K562 (cell line): ENCODE data around the gene RPTOR. TPM values are rescaled to one million over a fixed set of nuclear protein-coding genes. Genes with fewer than 3 reads are reported as not detected.

ENCODE experiments used
- ATAC-seq: fragments of 200-7000 bp; cut with Tn5 transposase; 3 replicates; pipeline ENCODE4 v1.9.1; 2020; ENCODE audit warnings: moderate library complexity
- BruUV-seq: library from RNA; stranded (reverse); fragments of 400-500 nt; replicated peaks from 2 replicates; lab custom pipeline; 2021; lab: Mats Ljungman, UMichigan
- CTCF ChIA-PET: fragments of 300-600 bp; formaldehyde crosslinking; extraction: SDS; loops from one replicate; lab custom pipeline; 2021; ENCODE audit warnings: low intra/inter-chr PET ratio; lab: Yijun Ruan, JAX
- POLR2A ChIA-PET: fragments of 300-600, 350-650 bp; sonication (Branson Sonifier 250); formaldehyde crosslinking; extraction: SDS; loops from one replicate; lab custom pipeline; 2021; ENCODE audit warnings: antibody characterized with exemption, inconsistent platforms; lab: Yijun Ruan, JAX
- DNase-seq, 4 experiments: peaks; one replicate each; pipeline versions ENCODE4 v3.0.0 to v3.0.0-alpha.2; 2011 to 2018; ENCODE audit warnings: low spot score in 3 of 4, mixed read lengths in 3 of 4; ENCODE audit errors: extremely low read depth in 1 of 4
- FAIRE-seq: peaks from 2 replicates; lab custom pipeline; 2011; peaks lifted over from hg19 to GRCh38; lab: Jason Lieb, UNC
- H2AFZ ChIP-seq: 2 replicates; pipeline ENCODE4 v1.6.0; 2011; ENCODE audit warnings: low read depth, low read length, control low read depth, inconsistent platforms
- H3K27ac ChIP-seq: fragments of 200-600 bp; 3 replicates; pipeline ENCODE4 v1.8.0; 2011; ENCODE audit warnings: low read depth, mild to moderate bottlenecking, control low read depth, inconsistent platforms, low read length, moderate library complexity, mixed read lengths; ENCODE audit errors: extremely low read depth
- H3K27me3 ChIP-seq, 2 experiments: fragments of 300-600 bp in 1 of 2; 2 replicates in 1 of 2; 3 replicates in 1 of 2; pipeline versions ENCODE4 v1.6.0 to v1.8.0; 2011; ENCODE audit warnings: inconsistent platforms in 2 of 2, low read length in 2 of 2, mild to moderate bottlenecking in 1 of 2, mixed read lengths in 1 of 2, moderate library complexity in 1 of 2; ENCODE audit not compliant: control insufficient read depth in 2 of 2, insufficient read depth in 2 of 2
- H3K36me3 ChIP-seq: fragments of 300-600 bp; 3 replicates; pipeline ENCODE4 v1.8.0; 2011; ENCODE audit warnings: mild to moderate bottlenecking, low read length, inconsistent platforms; ENCODE audit not compliant: control insufficient read depth, insufficient read depth
- H3K4me1 ChIP-seq, 2 experiments: fragments of 200-600 bp in 1 of 2; replicated peaks in 1 of 2; 2 replicates in 1 of 2; 3 replicates in 1 of 2; pipeline versions ENCODE4 v1.5.1 to v1.8.0; 2011; ENCODE audit warnings: inconsistent platforms in 2 of 2, low read length in 2 of 2, mild to moderate bottlenecking in 1 of 2, mixed read lengths in 1 of 2, moderate library complexity in 1 of 2; ENCODE audit not compliant: control insufficient read depth in 2 of 2, insufficient read depth in 2 of 2
- H3K4me2 ChIP-seq: 2 replicates; pipeline ENCODE4 v1.6.1; 2011; ENCODE audit warnings: low read length, control low read depth, inconsistent platforms, mixed read lengths; ENCODE audit not compliant: insufficient read depth
- H3K4me3 ChIP-seq: fragments of 200-600 bp; sonication (generic), shearing (Covaris generic); 2 replicates; pipeline ENCODE4 v1.5.1; 2016; ENCODE audit warnings: control low read depth, inconsistent platforms
- H3K79me2 ChIP-seq: fragments of 200-600 bp; 3 replicates; pipeline ENCODE4 v1.8.0; 2011; ENCODE audit warnings: low read length, inconsistent platforms; ENCODE audit not compliant: control insufficient read depth, insufficient read depth
- H3K9ac ChIP-seq, 2 experiments: 2 replicates each; pipeline versions ENCODE4 v1.6.0 to v1.6.1; 2011; ENCODE audit warnings: low read depth in 2 of 2, low read length in 2 of 2, control low read depth in 1 of 2, inconsistent platforms in 1 of 2, mild to moderate bottlenecking in 1 of 2, mixed read lengths in 1 of 2; ENCODE audit not compliant: insufficient read depth in 1 of 2
- H3K9me1 ChIP-seq: one replicate; pipeline ENCODE4 v1.6.0; 2011; ENCODE audit warnings: inconsistent platforms, mild to moderate bottlenecking, low read length, moderate library complexity; ENCODE audit not compliant: control insufficient read depth, insufficient read depth
- H3K9me3 ChIP-seq: replicated peaks from 2 replicates; pipeline ENCODE4 v1.5.1; 2011; ENCODE audit warnings: low read depth, low read length, inconsistent platforms; ENCODE audit not compliant: control insufficient read depth, insufficient read depth
- H4K20me1 ChIP-seq: replicated peaks from 2 replicates; pipeline ENCODE4 v1.6.1; 2011; ENCODE audit warnings: low read length, inconsistent platforms, mixed read lengths; ENCODE audit not compliant: control insufficient read depth, insufficient read depth
- CBFA2T3 ChIP-seq: fragments of 450-650 bp; IDR thresholded peaks from 2 replicates; pipeline ENCODE4 v1.6.1; 2017
- DLX4 ChIP-seq: fragments of 250-450 bp; sonication (Bioruptor Pico); IDR thresholded peaks from 2 replicates; pipeline ENCODE4 v1.6.1; 2021; ENCODE audit warnings: mild to moderate bottlenecking
- HMG20B ChIP-seq: fragments of 250-450 bp; sonication (Bioruptor Pico); IDR thresholded peaks from 2 replicates; pipeline ENCODE4 v1.5.0; 2021; ENCODE audit warnings: mild to moderate bottlenecking
- MBD1 ChIP-seq: fragments of 250-450 bp; sonication (Bioruptor Pico); IDR thresholded peaks from 2 replicates; pipeline ENCODE4 v1.8.0; 2022; ENCODE audit warnings: inconsistent platforms
- POLR2AphosphoS5 ChIP-seq: IDR thresholded peaks from 2 replicates; pipeline ENCODE4 v1.6.1; 2011; ENCODE audit warnings: mild to moderate bottlenecking, low read depth, low read length, moderate library complexity; ENCODE audit not compliant: control insufficient read depth, insufficient read depth
- TAL1 ChIP-seq: fragments of 450-650 bp; IDR thresholded peaks from 2 replicates; pipeline ENCODE4 v1.6.1; 2016; ENCODE audit warnings: mild to moderate bottlenecking
- TCFL5 ChIP-seq: fragments of 250-450 bp; sonication (Bioruptor Pico); conservative IDR thresholded peaks from 2 replicates; pipeline ENCODE4 v1.6.1; 2021; ENCODE audit warnings: mild to moderate bottlenecking, moderate library complexity, matching md5 sums
- ZBTB1 ChIP-seq: sonication (generic); formaldehyde crosslinking; IDR thresholded peaks from 2 replicates; pipeline ENCODE4 v1.8.1; 2023; ENCODE audit warnings: missing genetic modification reagents, low read depth, mild to moderate bottlenecking, borderline replicate concordance
- ZNF121 ChIP-seq: sonication (generic); formaldehyde crosslinking; conservative IDR thresholded peaks from 2 replicates; pipeline ENCODE4 v1.8.0; 2022; ENCODE audit warnings: missing genetic modification reagents
- ZNF780A ChIP-seq: fragments of 250-450 bp; sonication (Bioruptor Pico); IDR thresholded peaks from 2 replicates; pipeline ENCODE4 v1.5.0; 2021; ENCODE audit warnings: mild to moderate bottlenecking
- WGBS: fragments of 100-300 bp; shearing (Covaris generic); methylation state at CpG from one replicate; pipeline ENCODE4 v1.1.6; 2016; ENCODE audit warnings: low coverage, mixed read lengths; ENCODE audit not compliant: insufficient coverage; ENCODE audit errors: missing lambda C conversion rate; 5-methylcytosine and 5-hydroxymethylcytosine counted together
- in situ Hi-C: fragments of 300-500 bp; cut with MboI; formaldehyde crosslinking; loops from 4 replicates; pipeline ENCODE4 v1.15.0; 2018; ENCODE audit warnings: inconsistent platforms, mixed read lengths
- intact Hi-C: fragments of 100-400 bp; cut with micrococcal nuclease; formaldehyde crosslinking; loops from 2 replicates; pipeline ENCODE4 v1.14.2; 2022
- polyA plus RNA-seq, 8 experiments: library from polyadenylated mRNA; depleted of rRNA in 4 of 8; stranded (reverse) in 5 of 8; unstranded in 3 of 8; fragments of >200 nt; fragmentation: Nextera tagmentation in 2 of 8; fragmentation: Illumina TruSeq in 1 of 8; extraction: Ambion mirVana in 2 of 8; extraction: Trizol in 1 of 8; gene quantifications; 2 replicates each; pipeline versions ENCODE4 v1.2.1 to v1.2.3, GENCODE V29; 2011 to 2014; ENCODE audit warnings: inconsistent platforms in 1 of 8, missing spikeins in 1 of 8
- total RNA-seq, 7 experiments: library from RNA; depleted of rRNA in 6 of 7; stranded (reverse); fragments of >200 nt in 6 of 7; fragmentation: Illumina TruSeq in 2 of 7; extraction: Trizol in 2 of 7; gene quantifications; 2 replicates each; pipeline versions ENCODE4 v1.2.1 to v1.2.3, GENCODE V29; 2011 to 2021; ENCODE audit warnings: low replicate concordance in 1 of 7
- TF ChIP-seq, protein P1 (sequence below): sonication (generic); formaldehyde crosslinking; IDR thresholded peaks from 2 replicates; pipeline ENCODE4 v1.4.0; 2020; ENCODE audit warnings: mild to moderate bottlenecking, missing genetic modification reagents
- TF ChIP-seq, protein P2 (sequence below), 2 experiments: fragments of 450-650 bp in 1 of 2; sonication (generic) in 1 of 2; formaldehyde crosslinking in 1 of 2; IDR thresholded peaks in 1 of 2; conservative IDR thresholded peaks in 1 of 2; 2 replicates each; pipeline versions ENCODE4 v1.6.1 to v1.8.1; 2016 to 2023; ENCODE audit warnings: mild to moderate bottlenecking in 2 of 2, moderate library complexity in 2 of 2, inconsistent platforms in 1 of 2, missing genetic modification reagents in 1 of 2

The RPTOR gene
- total and polyA plus RNA-seq, 9 of the 15 experiments (the other 6 are each of a cell fraction or from before 2014, with no cell fraction given) = 0.24 to 54.1 (median 10.2) TPM

DNA sequence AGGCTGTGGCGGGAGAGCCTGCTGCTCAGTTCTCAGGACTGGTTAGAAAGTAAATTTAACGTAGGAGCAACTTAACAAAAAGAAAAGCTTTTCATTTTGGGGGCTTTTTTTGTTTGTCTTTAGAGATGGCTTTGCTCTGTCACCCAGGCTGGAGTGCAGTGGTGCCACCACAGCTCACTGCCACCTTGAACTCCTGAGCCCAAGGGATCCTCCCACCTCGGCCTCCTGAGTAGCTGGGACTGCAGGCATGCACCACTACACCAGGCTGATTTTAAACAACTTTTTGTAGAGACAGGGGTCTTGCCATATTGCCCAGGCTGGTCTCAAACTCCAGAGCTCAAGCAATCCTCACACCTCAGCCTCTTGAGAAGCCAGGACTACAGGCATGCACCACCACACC is 205.0 kb downstream of the RPTOR start (continued):
- no peak for TF ChIP-seq ZBTB1 (CRISPR knock-in tag)
- no peak for TF ChIP-seq ZNF780A (CRISPR knock-in tag)

DNA sequence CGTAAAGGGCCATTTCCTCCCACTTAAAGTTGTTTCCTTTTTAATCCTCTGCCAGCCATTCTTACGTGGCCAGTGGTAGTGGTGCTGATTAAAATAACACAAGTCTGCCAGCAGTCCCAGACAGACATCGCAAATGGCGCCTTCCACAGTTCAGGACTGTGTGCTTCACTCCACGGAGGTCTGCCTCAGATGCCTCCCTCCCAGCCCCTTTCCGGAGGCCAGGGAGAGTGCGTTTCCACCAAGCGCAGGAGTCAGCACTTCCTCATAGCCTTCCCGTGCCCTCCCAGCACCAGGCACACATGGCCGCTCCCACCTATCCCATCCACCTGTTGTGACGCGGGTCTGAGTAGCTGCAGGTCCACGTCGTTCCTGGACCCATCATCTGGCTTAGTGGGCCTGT is 205.6 kb downstream of the RPTOR start:
- Histone ChIP-seq H3K4me1 (peaks cover 2 to 6% of the 10 kb centered on the region in 2 experiments; a peak in 3 of 5 replicates), H4K20me1 (no peaks in the 10 kb centered on the region), H3K9me3 (no peaks in the 10 kb centered on the region), H3K9ac (peak overlapping the region in 1 of 2 experiments; percentile 60; a peak in 2 of 4 replicates), H3K4me2 (no peak overlapping the region), H3K27ac (no peak overlapping the region), H3K27me3 (no peaks in the 10 kb centered on the region), H3K9me1 (no peaks in the 10 kb centered on the region), H2AFZ (no peak overlapping the region), H3K79me2 (no peaks in the 10 kb centered on the region), H3K4me3 (no peak overlapping the region), H3K36me3 (peaks cover 21% of the 10 kb centered on the region; the same call in 2 of the 3 replicates)
- 95% methylated on average over 14 of the region's 14 CpGs for WGBS
- ChIA-PET CTCF (no interaction called here), POLR2A (interaction anchor here (0.6 to 0.7 kb wide), 2 partner anchors 8 to 89 kb away, joined by 3 to 4 read pairs; no protein-coding TSS in a partner anchor)
- no peak for DNase-seq
- ATAC-seq = no peak
- no TSS peak for BruUV-seq
- intact Hi-C loops = no loop called here
- FAIRE-seq = no peak
- in situ Hi-C loops = no loop called here
- TF ChIP-seq TCFL5 (CRISPR knock-in tag) (no peak), HMG20B (no peak), MBD1 (no peak), CBFA2T3 (no peak), POLR2AphosphoS5 (no peak), TAL1 (no peak), DLX4 (CRISPR knock-in tag) (no peak), ZNF121 (CRISPR knock-in tag) (no peak)
- TF ChIP-seq, protein P1, sequence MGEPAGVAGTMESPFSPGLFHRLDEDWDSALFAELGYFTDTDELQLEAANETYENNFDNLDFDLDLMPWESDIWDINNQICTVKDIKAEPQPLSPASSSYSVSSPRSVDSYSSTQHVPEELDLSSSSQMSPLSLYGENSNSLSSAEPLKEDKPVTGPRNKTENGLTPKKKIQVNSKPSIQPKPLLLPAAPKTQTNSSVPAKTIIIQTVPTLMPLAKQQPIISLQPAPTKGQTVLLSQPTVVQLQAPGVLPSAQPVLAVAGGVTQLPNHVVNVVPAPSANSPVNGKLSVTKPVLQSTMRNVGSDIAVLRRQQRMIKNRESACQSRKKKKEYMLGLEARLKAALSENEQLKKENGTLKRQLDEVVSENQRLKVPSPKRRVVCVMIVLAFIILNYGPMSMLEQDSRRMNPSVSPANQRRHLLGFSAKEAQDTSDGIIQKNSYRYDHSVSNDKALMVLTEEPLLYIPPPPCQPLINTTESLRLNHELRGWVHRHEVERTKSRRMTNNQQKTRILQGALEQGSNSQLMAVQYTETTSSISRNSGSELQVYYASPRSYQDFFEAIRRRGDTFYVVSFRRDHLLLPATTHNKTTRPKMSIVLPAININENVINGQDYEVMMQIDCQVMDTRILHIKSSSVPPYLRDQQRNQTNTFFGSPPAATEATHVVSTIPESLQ (CRISPR knock-in tag) = no peak
- TF ChIP-seq, protein P2, sequence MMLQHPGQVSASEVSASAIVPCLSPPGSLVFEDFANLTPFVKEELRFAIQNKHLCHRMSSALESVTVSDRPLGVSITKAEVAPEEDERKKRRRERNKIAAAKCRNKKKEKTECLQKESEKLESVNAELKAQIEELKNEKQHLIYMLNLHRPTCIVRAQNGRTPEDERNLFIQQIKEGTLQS (IDR thresholded peaks at IDR 0.05) = no peak
- TF ChIP-seq, protein P2 (CRISPR knock-in tag; conservative IDR thresholded peaks at IDR 0.05) = no peak
